Measurements from ENCODE around the gene SLC7A4. TPM values are rescaled to one million over a fixed set of nuclear protein-coding genes. Genes with fewer than 3 reads are reported as not detected.
A peak's percentile ranks its signal among the peaks of the same experiment; 100 is the strongest.

SLC7A4 gene
- total RNA-seq, 1 donor from 2014 or later: 0.22 TPM

- Mint-ChIP-seq H3K4me3 (ENCODE audit: unreplicated experiment) (peak overlapping the region; percentile 78), H3K36me3 (ENCODE audit: low read depth) (peaks cover 2% of the 10 kb centered on the region), H3K27me3 (ENCODE audit: low read depth) (no peaks in the 10 kb centered on the region), H3K9me3 (ENCODE audit: low read depth) (no peaks in the 10 kb centered on the region), H3K4me1 (ENCODE audit: low read depth) (peaks cover 29% of the 10 kb centered on the region), H3K27ac (ENCODE audit: unreplicated experiment) (peak overlapping the region; percentile 82)
- no peak for DNase-seq (ENCODE audit: low spot score)
- TF ChIP-seq, protein P1, sequence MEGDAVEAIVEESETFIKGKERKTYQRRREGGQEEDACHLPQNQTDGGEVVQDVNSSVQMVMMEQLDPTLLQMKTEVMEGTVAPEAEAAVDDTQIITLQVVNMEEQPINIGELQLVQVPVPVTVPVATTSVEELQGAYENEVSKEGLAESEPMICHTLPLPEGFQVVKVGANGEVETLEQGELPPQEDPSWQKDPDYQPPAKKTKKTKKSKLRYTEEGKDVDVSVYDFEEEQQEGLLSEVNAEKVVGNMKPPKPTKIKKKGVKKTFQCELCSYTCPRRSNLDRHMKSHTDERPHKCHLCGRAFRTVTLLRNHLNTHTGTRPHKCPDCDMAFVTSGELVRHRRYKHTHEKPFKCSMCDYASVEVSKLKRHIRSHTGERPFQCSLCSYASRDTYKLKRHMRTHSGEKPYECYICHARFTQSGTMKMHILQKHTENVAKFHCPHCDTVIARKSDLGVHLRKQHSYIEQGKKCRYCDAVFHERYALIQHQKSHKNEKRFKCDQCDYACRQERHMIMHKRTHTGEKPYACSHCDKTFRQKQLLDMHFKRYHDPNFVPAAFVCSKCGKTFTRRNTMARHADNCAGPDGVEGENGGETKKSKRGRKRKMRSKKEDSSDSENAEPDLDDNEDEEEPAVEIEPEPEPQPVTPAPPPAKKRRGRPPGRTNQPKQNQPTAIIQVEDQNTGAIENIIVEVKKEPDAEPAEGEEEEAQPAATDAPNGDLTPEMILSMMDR (IDR thresholded peaks at IDR 0.05): no peak
Measured at GRCh38 chr22:21015466-21016006, 16.8 kb downstream of the SLC7A4 start.

DNA sequence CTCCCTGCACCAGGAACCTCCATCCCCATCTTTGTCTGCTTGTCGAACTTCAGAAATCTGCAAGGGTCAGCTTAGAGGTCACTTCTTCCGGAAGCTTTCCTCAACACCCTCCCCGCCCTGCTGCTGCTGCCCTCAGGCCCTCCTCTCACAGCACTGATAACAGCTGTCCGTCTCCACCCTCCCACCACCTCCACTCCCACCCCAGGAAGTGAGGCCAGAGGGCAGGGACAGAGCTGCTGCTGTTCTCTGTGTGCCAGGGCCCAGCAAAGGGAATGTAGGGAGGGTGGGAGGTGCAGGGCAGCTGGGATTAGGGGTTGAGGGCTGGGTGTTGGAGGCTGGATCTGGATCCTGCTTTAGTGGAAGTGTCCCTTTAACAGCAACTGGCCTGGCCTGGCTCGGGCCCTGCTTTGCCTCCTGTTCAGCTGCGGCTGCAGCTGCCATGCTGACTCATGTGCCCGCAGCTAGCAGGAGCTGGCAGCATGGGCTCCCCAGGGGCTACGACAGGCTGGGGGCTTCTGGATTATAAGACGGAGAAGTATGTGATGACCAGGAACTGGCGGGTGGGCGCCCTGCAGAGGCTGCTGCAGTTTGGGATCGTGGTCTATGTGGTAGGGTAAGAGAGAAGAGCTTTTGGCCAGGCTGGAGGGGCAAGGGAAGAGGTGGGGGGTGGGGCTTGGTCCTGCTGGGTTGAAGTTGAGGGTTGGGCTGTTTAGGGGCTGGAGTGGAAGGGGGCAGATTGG, 17.5 kb downstream of the SLC7A4 start, which contains the start of gene P2RX6:
P2RX6 (plus strand) TSS at position 440 of the 740 bp plus-strand sequence; CDS start at position 450, 10 bp downstream.
- Mint-ChIP-seq H3K27me3 (ENCODE audit: low read depth) (no peaks in the 10 kb centered on the region), H3K4me3 (ENCODE audit: unreplicated experiment) (peak within 1 kb of the TSS; percentile 78), H3K27ac (ENCODE audit: unreplicated experiment) (peak within 1 kb of the TSS; percentile 82), H3K4me1 (ENCODE audit: low read depth) (peaks cover 29% of the 10 kb centered on the region), H3K36me3 (ENCODE audit: low read depth) (peaks cover 2% of the 10 kb centered on the region), H3K9me3 (ENCODE audit: low read depth) (no peaks in the 10 kb centered on the region)
- DNase-seq (ENCODE audit: low spot score): no peak
- TF ChIP-seq, protein P1 (IDR thresholded peaks at IDR 0.05): no peak

GRCh38 chr22:21014202-21014725, 18.1 kb downstream of the SLC7A4 start:
- TF ChIP-seq, protein P1 (IDR thresholded peaks at IDR 0.05): no peak
- peak overlapping the region; percentile 82 for H3K27ac Mint-ChIP-seq (ENCODE audit: unreplicated experiment)
- H3K4me1 Mint-ChIP-seq (ENCODE audit: low read depth): peaks cover 29% of the 10 kb centered on the region
- H3K27me3 Mint-ChIP-seq (ENCODE audit: low read depth): no peaks in the 10 kb centered on the region
- H3K36me3 Mint-ChIP-seq (ENCODE audit: low read depth): peaks cover 2% of the 10 kb centered on the region
- peak; percentile 96 for DNase-seq (ENCODE audit: low spot score)
- H3K4me3 Mint-ChIP-seq (ENCODE audit: unreplicated experiment): peak overlapping the region; percentile 78
- H3K9me3 Mint-ChIP-seq (ENCODE audit: low read depth): no peaks in the 10 kb centered on the region

DNA sequence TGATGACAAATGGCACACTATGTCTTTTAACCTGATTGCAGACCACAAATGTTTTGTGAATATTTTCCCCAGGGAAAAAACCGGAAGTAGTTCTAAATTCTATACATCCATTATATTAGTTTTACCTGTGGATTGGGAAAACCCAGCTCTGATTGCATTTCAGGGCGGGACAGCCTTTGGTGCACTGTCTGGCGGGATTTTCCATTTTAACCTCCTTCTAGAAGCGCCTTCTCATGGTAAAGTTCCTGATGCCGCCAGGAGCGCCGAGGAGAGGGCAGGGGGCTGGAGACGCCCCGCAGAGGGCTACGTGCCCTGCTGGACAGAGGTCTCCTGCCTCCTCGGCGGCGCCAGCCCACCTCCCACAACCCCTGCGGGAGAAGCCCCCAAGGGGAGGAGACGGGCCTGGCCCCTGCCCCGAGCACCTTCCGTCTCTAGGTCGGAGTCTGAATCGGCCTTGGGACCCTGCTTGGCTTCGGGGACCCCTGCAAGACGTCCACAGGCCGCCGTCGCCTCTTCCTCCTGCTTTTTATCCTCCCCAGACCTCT, 18.6 kb downstream of the SLC7A4 start:
- peak; percentile 86 for DNase-seq (ENCODE audit: low spot score)
- Mint-ChIP-seq H3K36me3 (ENCODE audit: low read depth) (peaks cover 2% of the 10 kb centered on the region), H3K4me3 (ENCODE audit: unreplicated experiment) (peak overlapping the region; percentile 78), H3K4me1 (ENCODE audit: low read depth) (peaks cover 29% of the 10 kb centered on the region), H3K9me3 (ENCODE audit: low read depth) (no peaks in the 10 kb centered on the region), H3K27ac (ENCODE audit: unreplicated experiment) (peak overlapping the region; percentile 81), H3K27me3 (ENCODE audit: low read depth) (no peaks in the 10 kb centered on the region)
- TF ChIP-seq, protein P1 (IDR thresholded peaks at IDR 0.05): no peak
